BLaER1 treated with 17β-estradiol and CSF1 and Interleukin-3, amounts not matched to agents 10 nM and 100 nM (cell line): ENCODE results near the gene ANO6.
"Not testable (repeated sequence)": the region's sequence is repeated elsewhere in the genome, so short reads cannot be mapped to it uniquely, and the experiment has no call there.

ENCODE experiments used
- H3K27ac ChIP-seq, 11 experiments: shearing (Covaris generic); formaldehyde crosslinking; 2 replicates each; pipeline ENCODE4 v1.8.1; 2022
- H3K27me3 ChIP-seq, 11 experiments: shearing (Covaris generic); formaldehyde crosslinking; 2 replicates each; pipeline ENCODE4 v1.8.1; 2022
- H3K36me3 ChIP-seq, 11 experiments: shearing (Covaris generic); formaldehyde crosslinking; 2 replicates each; pipeline ENCODE4 v1.8.1; 2022
- H3K4me1 ChIP-seq, 10 experiments: shearing (Covaris generic); formaldehyde crosslinking; 2 replicates each; pipeline ENCODE4 v1.8.1; 2022
- H3K4me2 ChIP-seq, 11 experiments: shearing (Covaris generic); formaldehyde crosslinking; 2 replicates each; pipeline ENCODE4 v1.8.1; 2022
- H3K4me3 ChIP-seq, 10 experiments: shearing (Covaris generic); formaldehyde crosslinking; 2 replicates each; pipeline ENCODE4 v1.8.1; 2022
- H3K9ac ChIP-seq, 11 experiments: shearing (Covaris generic); formaldehyde crosslinking; 2 replicates each; pipeline ENCODE4 v1.8.1; 2022
- H3K9me3 ChIP-seq, 11 experiments: shearing (Covaris generic); formaldehyde crosslinking; replicated peaks in 1 of 11; 2 replicates each; pipeline ENCODE4 v1.8.1; 2022
- H4K20me1 ChIP-seq, 11 experiments: shearing (Covaris generic); formaldehyde crosslinking; 2 replicates each; pipeline ENCODE4 v1.8.1; 2022
- Cebpa-rat ChIP-seq, 11 experiments: shearing (Covaris generic); IDR thresholded peaks; 2 replicates each; pipeline ENCODE4 v1.8.1; 2022

ANO6 gene

GRCh38 chr12:45309836-45310626, 94.1 kb downstream of the ANO6 start:
- Histone ChIP-seq H3K36me3 (peaks cover 10 to 50% (median 28%) of the 10 kb centered on the region in 11 experiments; a peak in 20 of 22 replicates), H3K27ac (0 out of 22 replicates have a peak overlapping the region, but pooled peaks of 1 of the 11 experiments have one; percentile 5), H3K4me3 (no peak overlapping the region), H3K9ac (no peak overlapping the region), H4K20me1 (no peaks in the 10 kb centered on the region), H3K4me2 (peak overlapping the region in 1 of 11 experiments; percentile 6; a peak in 2 of 22 replicates), H3K9me3 (peaks cover 0 to 10% (median 5%) of the 10 kb centered on the region in 11 experiments; a peak in 13 of 22 replicates), H3K4me1 (peaks cover 0 to 21% (median 0%) of the 10 kb centered on the region in 10 experiments; a peak in 4 of 20 replicates), H3K27me3 (no peaks in the 10 kb centered on the region)
- no peak for TF ChIP-seq Cebpa-rat (IDR thresholded peaks at IDR 0.05)

DNA sequence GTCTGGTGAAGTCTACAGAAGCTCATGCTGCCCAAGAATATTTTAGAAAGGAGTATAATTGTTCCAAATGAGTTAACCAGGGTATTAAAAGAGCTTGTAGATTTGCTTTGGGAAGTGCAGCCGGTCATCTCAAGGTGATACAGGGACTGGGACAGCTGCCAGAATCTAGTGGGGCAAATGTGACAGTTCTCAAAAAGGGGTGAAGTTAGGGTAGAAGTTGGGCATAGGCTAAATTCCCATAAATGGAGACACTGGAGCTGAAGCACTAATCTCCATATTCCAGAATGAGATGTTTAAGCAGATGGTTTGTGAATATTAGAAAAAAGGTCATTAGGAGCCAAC, 94.7 kb downstream of the ANO6 start:
- no peak for TF ChIP-seq Cebpa-rat (IDR thresholded peaks at IDR 0.05)
- Histone ChIP-seq H3K9me3 (peaks cover 1 to 15% (median 9%) of the 10 kb centered on the region in 11 experiments; a peak in 15 of 22 replicates), H4K20me1 (no peaks in the 10 kb centered on the region), H3K4me1 (peaks cover 0 to 21% (median 0%) of the 10 kb centered on the region in 10 experiments; a peak in 4 of 20 replicates), H3K27me3 (no peaks in the 10 kb centered on the region), H3K27ac (no peak overlapping the region), H3K36me3 (peaks cover 9 to 50% (median 29%) of the 10 kb centered on the region in 11 experiments; a peak in 20 of 22 replicates), H3K9ac (no peak overlapping the region), H3K4me2 (no peak overlapping the region), H3K4me3 (no peak overlapping the region)

DNA sequence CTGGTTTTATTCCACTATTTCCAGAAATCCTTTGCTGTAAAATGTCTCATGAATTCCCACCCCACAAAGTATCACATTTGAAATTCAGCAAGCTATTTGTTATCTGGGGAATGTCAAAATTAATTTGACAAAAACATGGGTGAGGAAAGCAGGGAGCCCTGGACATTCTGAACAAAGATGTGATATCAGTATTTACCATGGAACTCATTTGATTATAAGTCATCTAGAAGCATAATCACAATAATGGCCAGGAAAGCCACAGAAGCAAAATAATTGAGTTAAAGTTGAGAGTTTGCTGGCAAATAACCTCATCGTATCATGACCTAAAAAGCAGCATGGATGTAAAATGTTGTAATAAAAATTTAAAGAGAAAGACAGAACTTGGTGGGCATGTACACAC, 96.1 kb downstream of the ANO6 start:
- H3K9me3 ChIP-seq = peaks cover 8 to 24% (median 14%) of the 10 kb centered on the region in 11 experiments; a peak in 16 of 22 replicates
- H3K27me3 ChIP-seq = no peaks in the 10 kb centered on the region
- no peak overlapping the region for H3K4me3 ChIP-seq
- H3K4me2 ChIP-seq = no peak overlapping the region
- peaks cover 15 to 50% (median 32%) of the 10 kb centered on the region in 11 experiments; a peak in 21 of 22 replicates for H3K36me3 ChIP-seq
- no peak for TF ChIP-seq Cebpa-rat (IDR thresholded peaks at IDR 0.05)
- H3K4me1 ChIP-seq = peaks cover 0 to 21% (median 0%) of the 10 kb centered on the region in 10 experiments; a peak in 4 of 20 replicates
- no peaks in the 10 kb centered on the region for H4K20me1 ChIP-seq
- H3K9ac ChIP-seq = no peak overlapping the region
- no peak overlapping the region for H3K27ac ChIP-seq

- Histone ChIP-seq H3K4me3 (no peak overlapping the region), H3K4me2 (no peak overlapping the region), H3K36me3 (peaks cover 15 to 36% (median 29%) of the 10 kb centered on the region in 11 experiments; a peak in 21 of 22 replicates), H3K4me1 (peaks cover 0 to 12% (median 0%) of the 10 kb centered on the region in 10 experiments; a peak in 4 of 20 replicates), H3K9me3 (peaks cover 11 to 30% (median 17%) of the 10 kb centered on the region in 11 experiments; a peak in 17 of 22 replicates), H3K27ac (no peak overlapping the region), H3K27me3 (no peaks in the 10 kb centered on the region), H4K20me1 (no peaks in the 10 kb centered on the region), H3K9ac (no peak overlapping the region)
- no peak for TF ChIP-seq Cebpa-rat (IDR thresholded peaks at IDR 0.05)
Measured at GRCh38 chr12:45314770-45315169, 98.9 kb downstream of the ANO6 start.

GRCh38 chr12:45315462-45315861, 99.6 kb downstream of the ANO6 start:
- Histone ChIP-seq H4K20me1 (no peaks in the 10 kb centered on the region), H3K4me2 (no peak overlapping the region), H3K27ac (no peak overlapping the region), H3K9ac (no peak overlapping the region), H3K36me3 (peaks cover 15 to 36% (median 29%) of the 10 kb centered on the region in 11 experiments; a peak in 21 of 22 replicates), H3K9me3 (peaks cover 11 to 30% (median 17%) of the 10 kb centered on the region in 11 experiments; a peak in 17 of 22 replicates), H3K4me1 (peaks cover 0 to 5% (median 0%) of the 10 kb centered on the region in 10 experiments; a peak in 3 of 20 replicates), H3K27me3 (no peaks in the 10 kb centered on the region), H3K4me3 (no peak overlapping the region)
- no peak for TF ChIP-seq Cebpa-rat (IDR thresholded peaks at IDR 0.05)

DNA sequence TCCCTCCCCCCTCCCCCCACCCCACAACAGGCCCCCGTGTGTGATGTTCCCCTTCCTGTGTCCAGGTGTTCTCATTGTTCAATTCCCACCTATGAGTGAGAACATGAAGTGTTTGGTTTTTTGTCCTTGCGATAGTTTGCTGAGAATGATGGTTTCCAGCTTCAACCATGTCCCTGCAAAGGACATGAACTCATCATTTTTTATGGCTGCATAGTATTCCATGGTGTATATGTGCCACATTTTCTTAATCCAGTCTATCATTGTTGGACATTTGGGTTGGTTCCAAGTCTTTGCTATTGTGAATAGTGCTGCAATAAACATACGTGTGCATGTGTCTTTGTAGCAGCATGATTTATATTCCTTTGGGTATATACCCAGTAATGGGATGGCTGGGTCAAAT, 101.4 kb downstream of the ANO6 start:
- not testable (repeated sequence) for H4K20me1 ChIP-seq, H3K9ac ChIP-seq, H3K27ac ChIP-seq, H3K27me3 ChIP-seq, H3K4me3 ChIP-seq, H3K4me1 ChIP-seq, H3K4me2 ChIP-seq
- Histone ChIP-seq H3K36me3 (peaks cover 15 to 51% (median 36%) of the 10 kb centered on the region in 11 experiments; a peak in 21 of 22 replicates), H3K9me3 (peaks cover 11 to 30% (median 17%) of the 10 kb centered on the region in 11 experiments; a peak in 17 of 22 replicates)

- peaks cover 0 to 6% (median 0%) of the 10 kb centered on the region in 11 experiments; a peak in 1 of 22 replicates for H4K20me1 ChIP-seq
- no peaks in the 10 kb centered on the region for H3K4me1 ChIP-seq
- H3K9ac ChIP-seq = no peak overlapping the region
- peaks cover 0 to 31% (median 10%) of the 10 kb centered on the region in 11 experiments; a peak in 13 of 22 replicates for H3K36me3 ChIP-seq
- TF ChIP-seq Cebpa-rat (IDR thresholded peaks at IDR 0.05) = no peak
- H3K27me3 ChIP-seq = no peaks in the 10 kb centered on the region
- H3K9me3 ChIP-seq = peaks cover 0 to 6% (median 3%) of the 10 kb centered on the region in 11 experiments; a peak in 6 of 22 replicates
- no peak overlapping the region for H3K4me2 ChIP-seq
- no peak overlapping the region for H3K4me3 ChIP-seq
- no peak overlapping the region for H3K27ac ChIP-seq
Measured at GRCh38 chr12:45322810-45323209, 106.9 kb downstream of the ANO6 start.

GRCh38 chr12:45324391-45324790, 108.5 kb downstream of the ANO6 start:
- no peak overlapping the region for H3K4me3 ChIP-seq
- H4K20me1 ChIP-seq = peaks cover 0 to 9% (median 0%) of the 10 kb centered on the region in 11 experiments; a peak in 2 of 22 replicates
- no peaks in the 10 kb centered on the region for H3K4me1 ChIP-seq
- no peaks in the 10 kb centered on the region for H3K27me3 ChIP-seq
- no peak overlapping the region for H3K9ac ChIP-seq
- peaks cover 0 to 33% (median 10%) of the 10 kb centered on the region in 11 experiments; a peak in 13 of 22 replicates for H3K36me3 ChIP-seq
- no peak overlapping the region for H3K27ac ChIP-seq
- no peak for TF ChIP-seq Cebpa-rat (IDR thresholded peaks at IDR 0.05)
- no peaks in the 10 kb centered on the region for H3K9me3 ChIP-seq
- H3K4me2 ChIP-seq = no peak overlapping the region

GRCh38 chr12:45326358-45326975, 110.6 kb downstream of the ANO6 start:
- Histone ChIP-seq H3K27me3 (no peaks in the 10 kb centered on the region), H3K36me3 (peaks cover 0 to 37% (median 12%) of the 10 kb centered on the region in 11 experiments; a peak in 19 of 22 replicates), H3K9me3 (no peaks in the 10 kb centered on the region), H3K4me3 (no peak overlapping the region), H3K4me1 (no peaks in the 10 kb centered on the region), H3K27ac (no peak overlapping the region), H3K9ac (no peak overlapping the region), H4K20me1 (peaks cover 0 to 15% (median 0%) of the 10 kb centered on the region in 11 experiments; a peak in 2 of 22 replicates), H3K4me2 (no peak overlapping the region)
- TF ChIP-seq Cebpa-rat (IDR thresholded peaks at IDR 0.05) = no peak
